ENCODE data around the gene PDHA1. TPM values are rescaled to one million over a fixed set of nuclear protein-coding genes. Genes with fewer than 3 reads are reported as not detected.

PDHA1 gene
- polyA plus RNA-seq, 1 experiment = 113 TPM

DNA sequence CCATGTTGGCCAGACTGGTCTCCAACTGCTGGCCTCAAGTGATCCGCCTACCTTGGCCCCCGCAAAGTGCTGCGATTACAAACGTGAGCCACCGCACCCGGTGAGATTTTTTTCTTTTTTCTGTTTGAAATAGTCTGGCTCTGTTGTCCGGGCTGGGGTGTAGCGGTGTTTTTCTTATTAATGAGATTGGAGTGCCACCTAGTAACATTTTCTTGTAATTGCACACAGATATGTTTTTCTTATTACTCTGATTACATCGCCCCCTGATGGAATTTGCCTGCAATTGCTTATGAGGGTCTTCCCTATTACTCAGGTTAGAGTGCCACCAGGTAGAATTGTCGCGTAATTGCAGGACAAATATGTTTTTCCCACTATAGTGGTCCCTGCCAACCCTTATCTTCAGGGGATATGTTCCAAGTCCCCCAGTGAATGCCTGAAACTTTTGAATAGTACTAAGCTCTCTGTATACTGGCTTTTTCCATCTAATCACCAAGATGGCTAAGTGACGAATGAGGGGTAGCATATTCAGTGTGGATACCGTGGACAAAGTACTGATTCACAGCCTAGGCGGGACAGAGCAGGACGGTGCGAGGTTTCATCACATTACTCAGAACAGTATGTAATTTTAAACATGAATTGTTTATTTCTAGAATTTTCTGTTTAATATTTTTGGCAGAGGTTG, 8.6 kb upstream of the PDHA1 start:
- H3K27me3 ChIP-seq (ENCODE audit: control insufficient read depth, insufficient read depth, low read length) = no peaks in the 10 kb centered on the region; the same call in 1 of the 2 replicates
- H3K4me3 ChIP-seq (ENCODE audit: low read depth, low read length) = no peak overlapping the region
- H3K36me3 ChIP-seq (ENCODE audit: control insufficient read depth, insufficient read depth, low read length) = no peaks in the 10 kb centered on the region
- POLR2A ChIA-PET = no interaction called here
- DNase-seq (ENCODE audit: low read depth) = no peak
- CTCF ChIA-PET = interaction anchor here (1.0 to 2.3 kb wide), 6 partner anchors 399 to 980 kb away, joined by 3 to 12 read pairs (median 4); partner anchors contain the start of gene SCML2
- TF ChIP-seq, protein P1, sequence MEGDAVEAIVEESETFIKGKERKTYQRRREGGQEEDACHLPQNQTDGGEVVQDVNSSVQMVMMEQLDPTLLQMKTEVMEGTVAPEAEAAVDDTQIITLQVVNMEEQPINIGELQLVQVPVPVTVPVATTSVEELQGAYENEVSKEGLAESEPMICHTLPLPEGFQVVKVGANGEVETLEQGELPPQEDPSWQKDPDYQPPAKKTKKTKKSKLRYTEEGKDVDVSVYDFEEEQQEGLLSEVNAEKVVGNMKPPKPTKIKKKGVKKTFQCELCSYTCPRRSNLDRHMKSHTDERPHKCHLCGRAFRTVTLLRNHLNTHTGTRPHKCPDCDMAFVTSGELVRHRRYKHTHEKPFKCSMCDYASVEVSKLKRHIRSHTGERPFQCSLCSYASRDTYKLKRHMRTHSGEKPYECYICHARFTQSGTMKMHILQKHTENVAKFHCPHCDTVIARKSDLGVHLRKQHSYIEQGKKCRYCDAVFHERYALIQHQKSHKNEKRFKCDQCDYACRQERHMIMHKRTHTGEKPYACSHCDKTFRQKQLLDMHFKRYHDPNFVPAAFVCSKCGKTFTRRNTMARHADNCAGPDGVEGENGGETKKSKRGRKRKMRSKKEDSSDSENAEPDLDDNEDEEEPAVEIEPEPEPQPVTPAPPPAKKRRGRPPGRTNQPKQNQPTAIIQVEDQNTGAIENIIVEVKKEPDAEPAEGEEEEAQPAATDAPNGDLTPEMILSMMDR (IDR thresholded peaks at IDR 0.05; ENCODE audit: insufficient read depth, low read depth, low read length) = no peak

DNA sequence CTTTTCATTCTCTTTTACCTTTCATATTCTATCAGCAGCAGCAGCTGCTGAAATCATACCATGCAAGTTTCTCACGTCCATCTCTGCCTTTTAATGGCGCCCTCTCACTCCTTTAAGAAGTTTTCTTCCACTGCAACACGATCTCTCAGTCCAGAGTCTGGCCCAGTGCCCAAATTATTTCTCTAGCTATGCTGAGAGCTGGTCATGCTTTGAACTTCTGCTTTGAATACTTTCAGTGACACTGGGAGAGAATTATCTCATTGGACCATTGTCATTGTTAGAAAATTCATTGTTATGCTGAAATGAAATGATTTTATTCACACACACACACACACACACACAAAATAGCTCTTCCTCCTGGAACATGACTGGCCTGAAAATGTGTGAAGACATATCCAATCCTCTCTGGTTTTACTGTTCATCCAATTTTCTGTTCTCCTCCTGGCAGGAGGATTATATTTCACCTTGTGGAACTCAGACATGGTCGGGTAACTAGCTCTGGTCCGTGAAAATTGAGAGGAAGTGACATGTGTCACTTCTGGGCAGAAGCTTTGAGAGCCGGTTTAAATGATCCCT, 1.3 kb upstream of the PDHA1 start:
- TF ChIP-seq, protein P1 (IDR thresholded peaks at IDR 0.05; ENCODE audit: insufficient read depth, low read depth, low read length) = no peak
- DNase-seq (ENCODE audit: low read depth) = no peak
- no peak overlapping the region for H3K4me3 ChIP-seq (ENCODE audit: low read depth, low read length)
- H3K36me3 ChIP-seq (ENCODE audit: control insufficient read depth, insufficient read depth, low read length) = no peaks in the 10 kb centered on the region
- ChIA-PET CTCF (interaction anchor here (0.6 to 1.4 kb wide), 3 partner anchors 10 to 1645 kb away, joined by 3 to 6 read pairs (median 4); no protein-coding TSS in a partner anchor), POLR2A (interaction anchor here (0.6 kb wide), 1 partner anchor 513 kb away, joined by 3 read pairs; no protein-coding TSS in a partner anchor)
- no peaks in the 10 kb centered on the region for H3K27me3 ChIP-seq (ENCODE audit: control insufficient read depth, insufficient read depth, low read length)

DNA sequence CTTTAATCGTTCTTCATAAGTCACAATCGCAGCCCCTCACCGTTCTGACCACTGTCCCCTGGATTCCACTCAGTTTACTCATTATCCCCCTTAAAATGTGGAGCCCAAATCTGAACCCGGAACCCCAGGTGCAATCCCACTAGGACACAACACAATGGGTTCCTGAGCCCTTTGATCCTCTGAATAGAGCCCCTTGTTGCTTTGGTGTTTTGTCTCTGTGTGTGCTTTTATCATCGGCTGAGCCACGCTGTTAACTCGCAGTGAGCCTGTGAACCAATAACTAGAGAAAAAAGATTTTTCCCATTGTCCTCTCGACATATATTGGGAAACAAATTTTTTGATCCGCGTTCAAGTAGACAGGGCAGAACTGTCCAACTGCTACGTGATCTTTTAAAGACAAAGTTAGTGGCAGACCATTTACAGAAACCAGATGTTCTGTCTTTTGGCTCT, 617 bp upstream of the PDHA1 start:
- no peaks in the 10 kb centered on the region for H3K36me3 ChIP-seq (ENCODE audit: control insufficient read depth, insufficient read depth, low read length)
- peak overlapping the region; percentile 39 for H3K4me3 ChIP-seq (ENCODE audit: low read depth, low read length)
- ChIA-PET POLR2A (no interaction called here), CTCF (interaction anchor here (1.4 kb wide), 2 partner anchors 10 to 412 kb away, joined by 4 to 6 read pairs; no protein-coding TSS in a partner anchor)
- TF ChIP-seq, protein P1 (IDR thresholded peaks at IDR 0.05; ENCODE audit: insufficient read depth, low read depth, low read length) = no peak
- no peaks in the 10 kb centered on the region for H3K27me3 ChIP-seq (ENCODE audit: control insufficient read depth, insufficient read depth, low read length)
- no peak for DNase-seq (ENCODE audit: low read depth)

DNA sequence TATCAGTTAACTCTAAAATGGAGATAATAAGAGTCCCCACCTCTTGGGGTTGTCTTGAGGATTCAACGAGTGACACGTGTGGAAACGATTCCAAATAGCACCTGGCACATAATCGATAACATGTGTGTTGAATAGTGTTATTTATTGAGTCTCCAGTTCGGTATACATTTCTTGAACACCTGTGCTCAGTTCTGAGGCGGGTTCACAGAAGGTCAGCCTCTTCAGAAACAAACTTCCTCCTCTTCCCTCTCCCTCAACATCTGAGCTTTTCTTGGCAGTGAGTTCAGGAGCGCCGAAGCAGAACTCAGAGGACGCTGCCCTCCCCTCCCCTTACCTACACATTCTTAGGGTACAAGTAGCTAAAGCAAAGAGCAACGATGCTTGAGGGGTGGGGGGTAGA, 934 bp downstream of the PDHA1 start:
- no peaks in the 10 kb centered on the region for H3K36me3 ChIP-seq (ENCODE audit: control insufficient read depth, insufficient read depth, low read length)
- POLR2A ChIA-PET = interaction anchor here (0.6 kb wide), 1 partner anchor 562 kb away, joined by 3 read pairs; no protein-coding TSS in a partner anchor
- DNase-seq (ENCODE audit: low read depth) = no peak
- CTCF ChIA-PET = interaction anchor here (1.2 kb wide), 1 partner anchor 11 kb away, joined by 5 read pairs; no protein-coding TSS in a partner anchor
- peak overlapping the region; percentile 77 for H3K4me3 ChIP-seq (ENCODE audit: low read depth, low read length)
- no peaks in the 10 kb centered on the region for H3K27me3 ChIP-seq (ENCODE audit: control insufficient read depth, insufficient read depth, low read length)
- TF ChIP-seq, protein P1 (IDR thresholded peaks at IDR 0.05; ENCODE audit: insufficient read depth, low read depth, low read length) = no peak

DNA sequence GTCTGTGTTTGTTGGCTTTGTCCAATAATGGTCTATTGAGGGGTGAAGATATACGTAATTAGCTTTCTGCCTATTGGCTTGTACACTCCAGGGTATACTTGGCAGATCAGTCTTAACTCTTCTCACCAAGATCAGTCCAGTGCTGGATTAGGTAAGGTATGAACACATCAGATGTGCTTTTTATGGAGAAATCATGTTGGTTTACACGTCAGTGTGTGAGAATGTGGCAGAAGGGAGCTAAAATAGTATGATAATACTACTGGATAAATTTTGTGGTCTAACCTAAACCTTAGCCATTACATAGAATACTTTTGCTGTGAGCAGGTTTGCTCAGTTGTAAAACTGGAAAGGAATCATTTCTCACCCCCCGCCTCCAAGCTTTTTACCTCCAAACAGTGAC, 4.2 kb downstream of the PDHA1 start:
- H3K4me3 ChIP-seq (ENCODE audit: low read depth, low read length) = no peak overlapping the region
- TF ChIP-seq, protein P1 (IDR thresholded peaks at IDR 0.05; ENCODE audit: insufficient read depth, low read depth, low read length) = no peak
- POLR2A ChIA-PET = no interaction called here
- CTCF ChIA-PET = interaction anchor here (0.9 kb wide), 1 partner anchor 198 kb away, joined by 4 read pairs; no protein-coding TSS in a partner anchor
- DNase-seq (ENCODE audit: low read depth) = no peak
- H3K27me3 ChIP-seq (ENCODE audit: control insufficient read depth, insufficient read depth, low read length) = no peaks in the 10 kb centered on the region
- peaks cover 7% of the 10 kb centered on the region for H3K36me3 ChIP-seq (ENCODE audit: control insufficient read depth, insufficient read depth, low read length)

Measured in BJ (cell line).